Stimulated activated CD8-positive, alpha-beta memory T cell treated with anti-CD3 and anti-CD28 coated beads, Interleukin-7, amount 100 ng/mL, for 1 hour (primary cell): ENCODE data around the gene NAPB.
"Not testable (repeated sequence)": the region's sequence is repeated elsewhere in the genome, so short reads cannot be mapped to it uniquely, and the experiment has no call there.

Experiments
- DNase-seq, 2 donors: peaks; one replicate each; pipeline ENCODE4 v3.0.0-alpha.2; 2020; ENCODE audit warnings: low read depth in 2 of 2

Gene NAPB

DNA sequence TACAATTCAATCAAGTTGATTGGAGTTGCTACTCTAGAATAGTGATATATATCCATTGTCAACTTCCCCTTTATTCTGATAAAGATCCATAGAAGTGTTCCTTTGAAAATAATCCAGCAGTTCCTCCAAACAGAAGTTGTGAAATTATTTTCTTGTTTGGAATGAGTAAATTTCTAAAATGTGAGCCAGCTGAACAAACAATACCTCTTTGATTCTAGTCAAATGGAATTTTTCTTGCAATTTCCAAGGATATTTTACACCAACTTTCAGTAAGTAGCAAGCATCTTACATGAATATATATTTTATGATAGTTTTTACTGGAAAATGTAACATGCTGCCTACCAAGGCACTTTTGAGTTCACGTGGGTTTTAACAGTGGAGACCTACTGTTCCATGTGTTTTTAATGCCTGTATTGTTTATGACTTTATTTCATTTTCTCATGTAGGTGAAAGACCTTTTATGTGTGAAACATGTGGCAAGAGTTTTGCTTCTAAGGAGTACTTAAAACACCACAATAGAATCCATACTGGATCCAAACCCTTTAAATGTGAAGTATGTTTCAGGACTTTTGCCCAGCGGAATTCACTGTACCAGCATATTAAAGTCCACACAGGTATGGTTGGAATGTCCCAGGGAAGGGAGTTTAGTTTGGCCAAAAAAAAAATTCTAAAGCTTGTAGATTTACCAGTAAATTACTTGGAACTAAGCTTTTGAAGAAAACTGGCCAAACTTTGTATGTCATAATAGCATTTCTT is 52.8 kb downstream of the NAPB start:
- DNase-seq = no peak

DNA sequence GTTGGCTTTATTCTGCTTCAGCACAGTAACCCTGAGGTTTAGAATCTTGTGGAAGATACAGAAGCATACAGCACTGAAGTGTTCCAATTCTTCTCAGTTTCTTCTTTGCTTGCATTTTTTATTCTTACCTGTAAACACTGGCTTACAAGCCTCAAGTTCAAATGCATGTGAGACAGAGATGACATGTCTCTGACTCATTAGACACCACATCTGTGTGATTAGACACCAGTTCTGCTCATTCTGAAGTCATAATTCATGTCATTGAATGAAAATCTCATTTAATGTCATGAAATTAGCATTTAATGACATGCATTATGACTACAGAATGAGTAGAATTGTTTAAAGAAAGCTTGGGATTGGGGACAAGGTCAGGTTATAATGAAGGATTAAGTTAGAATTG is 53.5 kb downstream of the NAPB start:
- DNase-seq = no peak

DNA sequence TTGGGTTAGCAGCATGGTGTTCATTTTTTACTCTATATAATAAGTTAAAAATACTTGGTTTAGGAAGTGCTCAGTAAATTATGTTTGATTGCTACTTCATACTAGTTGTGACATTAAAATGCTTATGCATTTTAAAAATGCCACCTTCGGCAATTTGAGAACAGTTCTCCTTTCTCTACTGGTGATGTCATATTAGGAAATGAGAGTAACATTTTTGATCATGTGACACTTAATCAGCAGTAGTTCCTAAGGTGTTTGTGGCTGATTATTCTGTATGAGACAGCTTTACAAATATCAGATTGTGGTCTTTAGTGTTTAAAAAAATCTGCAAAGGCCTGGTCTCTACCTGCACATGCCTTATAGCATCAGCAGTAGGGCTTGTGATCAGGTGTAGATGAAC is 54.9 kb downstream of the NAPB start:
- no peak for DNase-seq

DNA sequence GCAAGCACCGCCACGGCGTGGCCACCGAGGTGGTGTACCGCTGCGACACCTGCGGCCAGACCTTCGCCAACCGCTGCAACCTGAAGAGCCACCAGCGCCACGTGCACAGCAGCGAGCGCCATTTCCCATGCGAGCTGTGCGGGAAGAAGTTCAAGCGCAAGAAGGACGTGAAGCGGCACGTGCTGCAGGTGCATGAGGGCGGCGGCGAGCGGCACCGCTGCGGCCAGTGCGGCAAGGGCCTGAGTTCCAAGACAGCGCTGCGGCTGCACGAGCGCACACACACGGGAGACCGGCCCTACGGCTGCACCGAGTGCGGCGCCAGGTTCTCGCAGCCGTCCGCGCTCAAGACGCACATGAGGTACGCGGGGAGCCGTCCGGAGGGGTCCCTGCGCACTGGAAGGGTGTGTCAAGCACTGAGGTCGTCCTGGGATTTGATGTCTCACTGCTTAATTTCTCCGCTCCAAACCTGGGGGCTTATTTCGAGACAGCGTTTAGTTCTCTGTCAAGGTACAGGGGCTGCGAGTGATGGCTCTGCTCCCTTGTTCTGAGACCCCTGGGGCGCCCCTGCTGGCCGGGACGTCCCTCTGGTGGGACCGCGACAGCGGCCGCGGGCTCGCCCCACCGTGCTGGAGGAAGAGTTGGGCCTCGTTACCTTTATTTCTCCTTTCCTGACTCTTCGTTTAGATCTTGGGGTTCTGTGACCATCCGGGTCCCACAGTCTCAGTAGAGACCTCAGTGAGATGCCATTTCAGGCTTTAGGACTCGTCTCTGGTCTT is 55.7 kb downstream of the NAPB start:
- DNase-seq = no peak

DNA sequence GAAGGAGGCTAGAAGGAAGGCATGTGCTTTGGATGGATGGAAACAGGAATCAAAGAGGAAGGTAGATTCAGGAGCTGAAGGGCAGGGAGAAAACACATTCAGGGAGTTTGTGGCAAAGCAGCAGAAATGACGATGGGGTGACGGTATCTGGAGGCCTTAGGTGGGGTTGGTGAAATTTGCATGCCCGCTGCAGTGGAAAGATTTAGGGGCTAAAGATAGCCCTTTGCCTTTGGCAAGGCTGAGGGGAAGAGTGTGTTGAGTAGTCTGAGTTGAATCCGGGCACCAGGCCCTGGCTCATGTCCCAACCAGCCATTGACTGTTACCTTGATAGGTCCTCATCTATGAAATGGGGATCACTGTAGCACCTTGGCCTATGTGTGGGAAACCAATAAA is 58.0 kb downstream of the NAPB start:
- DNase-seq = no peak

DNA sequence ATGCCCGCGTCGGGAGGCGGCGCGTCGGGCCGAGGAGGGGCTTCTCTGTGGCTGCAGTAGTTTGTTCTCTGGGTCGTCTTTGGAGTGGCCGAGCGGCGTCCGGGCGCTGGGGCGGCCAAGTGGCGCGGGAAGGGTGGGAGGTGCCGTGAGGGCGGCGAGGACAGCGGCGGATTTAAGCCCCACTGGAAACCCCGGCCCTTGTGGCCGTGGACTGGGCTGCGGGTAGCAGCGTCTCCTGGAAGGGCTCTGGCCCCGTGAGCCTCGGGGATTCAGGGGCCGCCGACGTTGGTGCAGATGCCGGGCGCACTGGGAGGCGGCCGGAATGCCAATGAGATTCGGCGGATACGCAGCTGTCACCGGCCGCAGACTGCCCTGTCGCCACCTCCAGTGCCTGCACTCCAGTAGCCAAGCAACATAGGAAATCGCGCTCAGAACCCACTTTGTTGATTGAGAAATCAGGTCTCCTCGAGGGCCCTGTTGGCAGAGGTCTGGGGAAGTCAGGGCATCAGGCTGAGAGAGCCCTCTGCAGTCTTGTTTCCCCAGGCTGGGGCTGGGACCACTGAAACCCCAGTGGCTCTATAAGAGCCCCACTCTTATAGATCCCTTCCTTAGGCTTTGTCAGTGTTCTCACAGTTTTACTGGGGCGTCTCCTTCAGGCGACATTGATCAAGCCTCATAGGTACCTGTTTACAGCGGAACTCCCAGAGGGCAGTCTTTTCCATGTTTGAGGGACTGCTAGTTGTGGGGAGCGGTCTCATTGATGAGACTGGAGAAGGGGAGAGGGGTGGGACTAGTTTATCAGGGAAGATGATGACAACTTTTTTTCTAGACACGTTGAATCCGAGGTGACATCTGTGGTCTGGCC is 58.7 kb downstream of the NAPB start:
- no peak for DNase-seq

DNA sequence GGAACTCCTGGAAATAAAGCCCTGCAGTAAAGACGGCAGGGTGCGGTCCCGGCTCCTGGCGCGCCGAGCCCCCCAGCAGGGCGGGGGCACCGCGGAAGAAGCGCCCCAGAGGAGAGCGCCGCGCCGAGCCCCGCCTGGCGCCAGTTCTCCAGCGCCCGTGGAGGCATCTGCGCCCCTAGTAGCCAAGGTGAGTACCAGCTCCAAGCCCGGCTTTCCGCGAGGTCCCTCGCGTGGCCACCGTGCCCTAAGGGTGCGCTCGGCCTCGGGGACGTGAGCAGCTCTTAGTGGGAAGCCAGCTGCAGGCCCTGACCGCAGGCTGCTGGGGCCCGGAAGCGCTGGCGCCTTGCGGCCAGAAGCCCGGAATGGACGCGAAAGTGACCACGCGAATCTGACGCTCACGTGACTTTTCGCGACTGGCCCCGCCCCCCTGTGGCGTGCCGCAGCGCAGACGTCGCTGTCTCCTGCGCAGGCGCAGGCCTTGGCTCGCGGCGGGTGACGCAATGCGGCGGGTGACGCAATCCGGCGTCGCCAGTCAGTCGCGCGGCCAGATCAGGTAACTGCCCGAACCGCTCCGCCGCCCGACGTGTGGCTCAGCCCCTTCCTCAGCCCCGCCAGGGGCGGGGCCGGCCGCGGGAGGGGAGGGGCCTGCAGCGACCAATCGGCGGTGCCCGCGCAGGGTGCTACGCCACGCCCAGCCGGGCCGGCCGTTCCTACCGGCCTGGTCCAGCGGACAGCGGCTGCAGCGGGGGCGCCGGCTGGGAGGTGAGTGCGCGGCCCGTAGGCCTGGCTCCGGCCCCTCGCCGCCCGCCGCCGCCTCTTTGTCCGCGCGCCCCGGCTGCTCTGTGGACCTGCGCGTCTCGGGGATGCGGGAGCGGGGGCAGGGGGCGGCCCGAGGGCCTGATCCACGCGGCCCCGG is 59.6 kb downstream of the NAPB start, which contains the start of gene GZF1:
Gene GZF1 (plus strand): TSS at position 707 of the 916 bp plus-strand sequence. CDS start 2,202 bp downstream, outside the sequence.
- DNase-seq = peak; percentile 96 to 99

DNA sequence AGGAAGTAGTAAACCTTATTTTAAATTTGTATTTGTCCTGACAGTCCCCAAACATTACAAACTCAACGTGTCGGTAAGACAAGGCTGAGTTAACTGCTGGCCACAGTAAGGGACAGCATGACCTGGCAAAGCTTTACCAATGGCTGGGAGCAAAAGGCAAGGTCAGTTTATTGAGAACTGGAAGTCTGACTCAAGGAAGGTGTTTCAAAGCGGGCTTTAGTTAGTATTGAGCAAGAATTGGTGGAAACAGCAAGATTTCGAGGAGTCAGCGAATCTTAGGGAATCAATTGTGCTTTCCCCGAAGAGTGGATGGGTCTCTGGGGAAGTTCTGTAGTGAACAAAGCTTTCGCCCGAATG is 60.2 kb downstream of the NAPB start:
- no peak for DNase-seq

DNA sequence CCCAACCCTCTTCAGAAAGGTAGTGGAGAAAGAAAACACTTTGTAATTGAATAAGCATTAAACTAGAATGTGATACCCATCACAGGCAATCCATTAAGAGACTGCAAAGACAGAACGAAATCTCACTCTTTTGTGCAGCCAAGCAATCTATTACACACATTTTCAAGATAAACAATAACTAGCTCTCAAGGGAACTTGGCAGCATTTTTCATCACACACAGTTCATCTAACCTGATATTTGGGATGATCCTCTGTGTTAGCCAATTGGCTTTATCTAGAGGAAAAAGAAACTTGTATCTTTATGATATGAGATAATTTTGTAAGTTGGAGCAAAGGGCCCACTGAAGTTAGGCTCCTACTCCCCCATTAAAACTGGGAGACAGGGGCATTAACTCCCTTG is 60.8 kb downstream of the NAPB start:
- no peak for DNase-seq

DNA sequence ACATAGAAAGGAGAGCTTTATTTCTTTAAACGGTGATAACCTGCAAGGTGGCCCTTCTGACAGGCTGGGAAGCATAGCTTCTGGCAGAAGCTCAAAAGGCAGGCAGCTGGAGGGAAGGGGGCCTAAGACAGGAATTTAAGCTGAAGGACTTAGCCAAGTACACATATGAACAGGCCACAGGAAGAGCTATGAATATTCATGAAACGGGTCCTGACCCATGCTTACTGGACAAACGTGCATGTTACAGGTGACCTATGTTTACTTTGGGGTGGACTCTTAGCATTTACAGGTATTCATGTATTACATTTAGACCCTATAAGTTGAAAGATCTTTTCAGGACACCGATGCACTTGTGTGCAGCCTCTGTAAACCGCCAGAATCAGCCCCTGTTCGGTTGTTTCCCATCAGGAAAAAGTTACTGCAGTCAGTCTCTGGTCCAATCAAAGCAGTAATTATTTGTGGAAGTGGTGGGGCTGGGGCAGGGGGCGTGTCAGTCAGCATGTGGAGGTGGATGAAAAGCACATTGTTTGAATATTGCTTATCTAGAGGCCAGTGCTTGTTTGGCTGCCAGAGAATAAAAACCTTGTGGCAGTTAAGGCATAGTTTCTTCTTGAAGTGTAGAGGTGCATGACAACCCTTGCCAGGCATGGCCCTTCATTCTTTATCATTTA is 62.2 kb downstream of the NAPB start:
- no peak for DNase-seq

DNA sequence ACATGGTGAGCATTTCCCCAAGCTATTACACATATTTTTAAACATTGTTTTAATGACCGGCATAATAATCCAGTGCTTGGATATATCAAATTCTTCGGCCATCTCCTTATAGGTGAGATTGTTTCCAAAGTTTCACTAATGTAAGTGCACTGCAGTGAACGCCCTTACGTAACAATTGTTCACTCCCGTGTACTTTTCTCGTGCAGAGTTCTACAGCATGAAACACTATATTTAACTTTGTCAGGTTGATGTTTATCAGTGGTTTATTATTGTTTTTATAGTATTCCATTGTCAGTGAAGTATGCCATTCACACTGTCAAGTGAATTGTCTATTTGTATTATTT is 62.8 kb downstream of the NAPB start:
- DNase-seq = no peak

DNA sequence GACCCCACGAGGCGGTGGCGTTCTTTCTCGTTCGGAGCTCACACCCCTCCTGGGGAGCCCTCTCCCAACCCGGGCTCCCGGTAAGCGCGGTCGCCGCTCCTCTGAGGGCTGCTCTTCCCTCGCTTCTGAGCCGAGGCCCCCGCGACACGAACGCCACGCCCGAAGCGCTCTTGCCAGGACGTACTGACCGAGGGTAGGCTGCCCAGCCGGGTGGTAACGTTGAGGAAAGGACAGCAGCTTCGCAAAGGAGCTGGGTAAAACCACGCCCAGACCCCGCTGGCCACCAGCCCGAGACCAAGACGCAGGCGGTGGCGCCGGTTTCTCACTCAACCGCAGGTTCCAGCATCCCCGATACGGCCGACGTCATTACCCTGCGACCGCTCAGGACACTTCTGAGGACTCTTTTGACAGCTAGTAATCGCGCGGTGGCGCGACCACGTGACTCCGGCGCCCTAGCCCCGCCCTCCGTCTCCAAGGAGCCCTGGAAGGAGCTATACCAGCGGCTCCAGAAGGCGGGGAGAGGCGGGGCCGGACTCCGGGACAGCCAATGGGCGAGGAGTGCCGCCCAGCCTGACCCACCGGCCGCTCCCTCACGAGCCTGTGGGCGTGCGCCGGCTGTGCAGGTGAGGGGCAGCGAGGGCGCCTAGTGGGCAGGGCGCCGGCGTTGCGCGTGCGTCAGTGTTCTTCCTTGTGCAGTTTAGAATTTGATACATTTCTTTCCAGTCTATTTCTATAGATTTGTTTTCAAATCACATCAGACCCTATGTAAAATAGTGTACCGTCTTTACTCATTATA is 63.3 kb downstream of the NAPB start:
- peak; percentile 100 for DNase-seq

DNA sequence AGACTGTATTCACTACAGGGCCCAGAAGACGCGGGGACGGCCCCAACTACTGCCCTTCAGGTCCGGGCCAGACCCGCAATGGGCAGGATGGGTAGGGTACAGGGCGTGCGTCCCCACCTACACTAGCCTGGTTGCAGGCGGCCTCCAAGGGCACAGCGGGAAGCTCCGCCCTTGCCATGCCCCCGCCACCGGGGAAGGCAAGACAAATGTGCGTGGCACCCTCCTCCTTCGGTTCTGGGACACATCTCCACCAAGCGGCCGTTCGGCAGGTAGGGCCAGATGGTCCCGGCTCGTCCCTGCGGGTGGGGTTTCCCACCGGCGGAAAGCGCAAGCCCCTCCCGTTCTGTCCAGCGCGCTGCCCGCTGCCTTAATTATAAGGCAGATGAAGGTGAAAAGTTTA is 65.1 kb downstream of the NAPB start:
- no peak for DNase-seq

DNA sequence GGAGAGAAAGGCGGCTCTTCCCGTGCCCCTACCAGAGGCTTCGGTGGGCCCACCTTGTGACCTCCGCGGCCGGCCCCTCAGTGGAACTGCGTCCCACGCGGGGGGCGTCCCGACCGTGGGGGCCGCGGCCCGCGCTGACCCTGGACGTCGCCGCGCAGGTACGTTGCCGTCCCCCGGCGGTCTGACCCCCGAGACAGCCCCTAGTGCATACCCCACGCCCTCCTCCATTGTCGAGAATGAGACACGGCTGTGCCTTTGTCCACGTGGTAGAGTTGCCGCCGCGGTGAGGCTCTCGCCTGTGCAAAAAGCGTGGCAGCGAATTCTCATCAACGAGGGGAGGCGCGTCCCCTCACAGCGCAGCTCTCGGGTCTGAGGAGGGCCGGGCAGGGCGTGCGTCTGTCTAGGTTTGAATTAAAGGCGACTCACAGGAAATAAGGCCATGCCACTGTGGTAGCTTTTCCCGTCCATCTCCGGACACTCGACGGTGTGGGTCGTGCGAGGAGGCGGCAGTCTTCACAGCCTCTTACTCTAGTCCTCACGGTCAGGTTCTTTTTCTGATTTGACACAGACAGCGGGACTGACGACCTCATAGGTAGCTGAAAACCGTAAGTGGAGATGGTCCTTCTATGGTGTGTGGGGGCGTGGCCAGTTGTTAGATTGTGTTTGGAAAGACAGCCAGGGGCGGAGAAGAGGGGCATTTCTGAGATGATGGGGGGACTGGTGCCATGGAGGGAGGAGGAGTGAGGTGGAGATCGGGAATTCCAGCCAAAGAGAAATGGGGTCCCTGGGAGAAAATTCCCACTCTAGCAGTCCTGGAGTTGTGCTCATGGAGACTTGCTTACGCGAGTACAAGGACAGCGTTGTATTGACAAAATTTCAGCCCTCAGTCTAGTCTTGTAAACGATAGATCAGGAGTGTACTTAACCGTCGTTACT is 70.1 kb downstream of the NAPB start:
- DNase-seq = peak in 1 of 2 donors; percentile 21

DNA sequence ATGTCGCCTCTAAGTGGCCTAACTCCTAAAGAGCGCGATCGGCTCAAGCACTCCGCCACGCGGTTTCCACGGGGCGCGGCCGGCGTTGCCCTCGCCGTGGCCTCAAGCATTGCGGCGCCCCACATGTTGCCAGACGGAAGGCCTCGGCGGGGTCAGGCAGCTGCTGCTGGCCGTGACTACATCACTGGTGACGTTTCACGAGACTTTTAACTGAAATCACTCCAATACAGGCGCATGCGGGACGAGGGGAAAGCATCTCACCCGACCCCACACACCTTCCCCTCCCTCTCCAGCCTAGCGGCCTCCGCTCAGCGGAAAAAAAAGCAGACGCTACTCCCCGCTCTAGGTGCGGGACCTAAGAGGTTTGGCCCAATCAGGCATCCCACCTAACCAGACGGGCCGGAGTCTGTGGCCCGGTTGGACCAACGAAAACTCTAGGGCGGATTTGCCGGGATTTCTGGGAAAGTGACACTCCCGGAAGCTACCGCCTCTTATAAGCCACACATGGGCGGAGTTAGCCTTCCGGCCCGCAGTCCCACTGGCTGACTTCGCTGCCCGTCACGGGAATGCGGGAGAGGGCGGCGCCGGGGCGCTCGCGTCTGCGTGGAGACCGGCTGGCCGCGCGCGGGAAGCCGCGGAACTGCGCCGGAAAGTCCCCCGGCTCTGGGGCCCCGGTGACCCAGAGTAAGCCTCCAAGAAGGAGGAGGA is 70.9 kb downstream of the NAPB start, which contains the start of gene NXT1:
Gene NXT1 (plus strand): TSS at position 596 of the 708 bp plus-strand sequence. CDS start 3,251 bp downstream, outside the sequence.
- peak; percentile 92 for DNase-seq

DNA sequence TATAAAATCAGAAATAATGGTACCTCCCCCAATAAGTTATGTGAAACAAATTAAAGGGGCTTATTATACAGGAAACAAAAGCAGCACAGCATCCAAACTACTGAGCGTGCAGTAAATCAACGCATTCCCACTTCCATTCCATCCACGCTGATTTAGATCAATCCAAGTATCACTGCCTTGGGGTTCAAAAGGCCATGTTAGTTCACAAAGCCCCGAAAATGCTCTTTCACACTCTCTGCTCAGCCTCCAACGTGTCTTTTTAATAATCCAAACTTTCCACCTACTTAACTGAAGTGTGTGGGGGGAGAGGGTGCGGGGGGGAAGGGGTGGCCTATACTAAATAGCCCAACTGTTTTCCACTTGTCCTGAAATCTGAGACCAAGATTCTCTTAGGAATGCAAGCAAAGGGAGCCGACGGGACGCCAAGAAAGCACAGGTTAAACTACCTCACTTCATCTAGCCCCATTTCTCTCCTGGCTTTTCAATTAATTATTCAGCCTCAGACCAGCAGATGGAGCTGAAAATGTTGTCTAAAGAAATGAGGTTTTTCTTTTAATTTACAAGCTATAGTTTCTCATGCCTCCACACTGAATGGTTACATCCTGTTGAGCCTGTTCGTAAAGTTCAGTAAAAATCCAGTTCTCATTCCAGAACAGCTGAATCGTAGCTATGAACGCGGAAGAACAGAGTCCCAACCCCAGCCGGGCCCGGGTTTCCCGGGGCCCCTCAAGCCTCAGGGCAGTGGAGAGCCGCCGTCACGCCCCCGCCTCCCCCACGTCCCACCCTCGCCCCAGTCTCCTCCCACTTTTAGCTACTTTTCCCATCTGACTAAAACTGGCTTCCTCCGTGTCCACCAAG is 71.7 kb downstream of the NAPB start:
- peak; percentile 47 to 64 for DNase-seq

DNA sequence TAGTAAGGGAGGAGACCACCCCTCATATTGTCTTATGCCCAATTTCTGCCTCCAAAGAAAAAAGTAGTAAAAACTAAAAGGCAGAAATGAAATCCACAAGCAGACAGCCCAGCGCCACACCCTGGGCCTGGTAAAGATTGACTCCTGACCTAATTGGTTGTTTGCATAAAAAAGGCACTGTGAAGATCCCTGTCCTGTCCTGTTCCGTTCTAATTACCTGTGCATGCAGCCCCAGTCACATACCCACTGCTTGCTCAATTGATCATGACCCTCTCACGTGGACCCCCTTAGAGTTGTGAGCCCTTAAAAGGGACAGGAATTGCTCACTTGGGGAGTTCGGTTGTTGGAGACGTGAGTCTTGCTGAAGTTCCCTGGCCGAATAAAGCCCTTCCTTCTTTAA is 72.8 kb downstream of the NAPB start:
- not testable (repeated sequence) for DNase-seq
